Mesodermal cell (in vitro differentiated cells): ENCODE data around the gene PKP4.

Experiments used
- H3K27ac ChIP-seq: 2 replicates; pipeline ENCODE4 v1.7.0; 2013; ENCODE audit warnings: mild to moderate bottlenecking, low read depth, low read length, moderate library complexity; ENCODE audit not compliant: severe bottlenecking
- H3K36me3 ChIP-seq: 2 replicates; pipeline ENCODE4 v1.7.1; 2013; ENCODE audit warnings: mild to moderate bottlenecking, low read length, moderate library complexity; ENCODE audit not compliant: control insufficient read depth, insufficient read depth
- H3K4me1 ChIP-seq: one replicate; pipeline ENCODE4 v1.7.1; 2013; ENCODE audit warnings: mild to moderate bottlenecking, low read length; ENCODE audit not compliant: insufficient read depth, control insufficient read depth, poor library complexity, severe bottlenecking
- H3K4me3 ChIP-seq: 2 replicates; pipeline ENCODE4 v1.7.0; 2013; ENCODE audit warnings: low read length, control low read depth, mild to moderate bottlenecking; ENCODE audit not compliant: insufficient read depth, poor library complexity, severe bottlenecking; ENCODE audit errors: extremely low read depth
- H3K9me3 ChIP-seq: 2 replicates; pipeline ENCODE4 v1.7.1; 2013; ENCODE audit warnings: mild to moderate bottlenecking, low read length, moderate library complexity; ENCODE audit not compliant: control insufficient read depth
- WGBS, 2 experiments: methylation state at CpG; one replicate each; pipeline ENCODE4 v1.1.5; 2013; ENCODE audit warnings: missing lambda C conversion rate in 2 of 2; ENCODE audit not compliant: insufficient coverage in 2 of 2; 5-methylcytosine and 5-hydroxymethylcytosine counted together

PKP4 gene

DNA sequence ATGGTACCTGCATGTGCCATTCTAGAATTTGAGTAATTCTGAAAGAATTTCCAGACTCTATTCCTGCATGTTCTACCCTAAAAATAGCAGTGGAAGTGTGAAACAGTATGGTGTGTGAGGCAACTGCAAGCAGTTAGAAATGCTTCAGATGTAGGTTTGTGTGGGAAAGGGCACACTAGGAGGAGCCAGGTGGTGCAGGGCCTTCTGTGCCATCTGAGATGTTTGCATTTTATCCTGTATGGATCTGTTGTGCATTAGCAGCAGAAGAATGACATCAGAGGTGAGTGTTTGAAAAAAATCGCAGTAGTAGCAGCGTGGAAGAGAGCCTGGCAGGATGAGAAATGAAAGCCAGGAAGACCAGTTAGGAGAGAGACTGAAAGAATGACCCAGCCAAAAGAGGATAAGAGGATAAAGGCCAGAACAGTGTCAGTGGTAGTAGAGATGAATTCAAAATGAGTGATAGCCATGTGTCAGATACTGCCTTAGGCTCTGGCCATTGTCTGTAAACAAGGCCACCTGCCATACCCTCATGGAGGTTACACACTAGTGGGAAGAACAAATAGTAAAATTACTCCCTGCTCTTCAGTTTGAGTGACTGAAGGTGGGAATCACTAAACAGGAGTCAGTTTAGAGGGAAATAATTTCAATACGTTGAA lies 142.2 kb downstream of the PKP4 start:
- Histone ChIP-seq H3K4me3 (no peak overlapping the region), H3K27ac (no peak overlapping the region), H3K36me3 (no peaks in the 10 kb centered on the region), H3K9me3 (no peaks in the 10 kb centered on the region), H3K4me1 (no peaks in the 10 kb centered on the region)
- 93 to 100% methylated on average over 2 to 3 of the region's 3 CpGs for WGBS, 2 experiments

- Histone ChIP-seq H3K4me1 (no peaks in the 10 kb centered on the region), H3K4me3 (no peak overlapping the region), H3K36me3 (no peaks in the 10 kb centered on the region), H3K27ac (no peak overlapping the region), H3K9me3 (no peaks in the 10 kb centered on the region)
Observed at GRCh38 chr2:158599609-158600008, 142.9 kb downstream of the PKP4 start.

- Histone ChIP-seq H3K27ac (no peak overlapping the region), H3K4me1 (no peaks in the 10 kb centered on the region), H3K36me3 (no peaks in the 10 kb centered on the region), H3K9me3 (no peaks in the 10 kb centered on the region), H3K4me3 (no peak overlapping the region)
- 86 to 100% methylated on average over 2 of the region's 3 CpGs for WGBS, 2 experiments
Observed at GRCh38 chr2:158600155-158600802, 143.5 kb downstream of the PKP4 start.

DNA sequence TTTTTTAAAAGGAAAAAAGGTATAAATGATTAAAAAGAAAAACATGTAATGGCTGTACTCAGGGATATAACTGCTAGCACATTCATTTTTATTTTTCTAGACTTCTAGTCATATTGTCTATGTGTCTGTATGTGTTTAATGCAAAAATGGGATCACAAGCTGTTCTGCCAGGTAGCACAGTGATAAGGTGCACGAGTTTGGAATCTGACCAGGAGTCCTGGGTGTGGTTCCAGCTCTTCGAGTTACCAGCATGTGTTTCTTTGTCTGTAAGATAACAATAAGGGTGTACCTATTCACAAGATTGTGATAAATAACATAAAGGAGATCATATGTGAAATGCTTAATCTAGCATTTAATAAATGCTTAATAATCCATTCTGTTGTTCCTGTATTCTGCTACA lies 145.3 kb downstream of the PKP4 start:
- H3K4me3 ChIP-seq: no peak overlapping the region
- no peak overlapping the region for H3K27ac ChIP-seq
- no peaks in the 10 kb centered on the region for H3K9me3 ChIP-seq
- no peaks in the 10 kb centered on the region for H3K36me3 ChIP-seq
- no peaks in the 10 kb centered on the region for H3K4me1 ChIP-seq
- WGBS, 2 experiments: 100% methylated on average over 1 to 2 of the region's 2 CpGs

- WGBS, 2 experiments: 100% methylated on average over 1 of the region's 3 CpGs; no CpG with 5 or more reads in 1 of the 2 experiments
- H3K27ac ChIP-seq: no peak overlapping the region
- no peaks in the 10 kb centered on the region for H3K36me3 ChIP-seq
- H3K9me3 ChIP-seq: no peaks in the 10 kb centered on the region
- H3K4me3 ChIP-seq: no peak overlapping the region
- H3K4me1 ChIP-seq: no peaks in the 10 kb centered on the region
Observed at GRCh38 chr2:158603205-158603604, 146.5 kb downstream of the PKP4 start.

DNA sequence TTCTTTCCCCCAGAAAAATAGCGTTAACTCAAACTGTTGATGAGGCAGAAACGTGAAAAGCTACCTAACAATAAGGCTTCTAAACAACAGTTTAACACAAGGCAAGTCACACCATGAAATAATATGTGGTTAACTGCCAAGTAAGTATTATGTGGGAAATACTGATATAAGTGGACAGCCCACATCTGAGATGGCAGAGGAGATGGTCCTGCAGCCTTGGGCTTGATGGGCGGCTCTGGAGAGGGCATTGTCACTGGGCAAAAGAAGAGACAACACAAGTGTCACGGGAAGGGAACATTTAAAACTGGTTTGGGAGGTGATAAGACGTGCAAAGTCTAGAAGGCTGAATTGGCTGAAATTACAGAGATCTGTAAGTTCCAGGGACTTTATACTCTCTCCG lies 147.2 kb downstream of the PKP4 start:
- Histone ChIP-seq H3K27ac (no peak overlapping the region), H3K9me3 (no peaks in the 10 kb centered on the region), H3K4me3 (no peak overlapping the region), H3K4me1 (no peaks in the 10 kb centered on the region), H3K36me3 (no peaks in the 10 kb centered on the region)
- 89 to 98% methylated on average over 3 to 4 of the region's 6 CpGs for WGBS, 2 experiments

GRCh38 chr2:158610059-158610458 lies 153.3 kb downstream of the PKP4 start:
- no peaks in the 10 kb centered on the region for H3K4me1 ChIP-seq
- no peak overlapping the region for H3K27ac ChIP-seq
- 86% methylated on average over 1 of the region's 4 CpGs; no CpG with 5 or more reads in 1 of the 2 experiments for WGBS, 2 experiments
- H3K4me3 ChIP-seq: no peak overlapping the region
- H3K9me3 ChIP-seq: no peaks in the 10 kb centered on the region
- no peaks in the 10 kb centered on the region for H3K36me3 ChIP-seq

DNA sequence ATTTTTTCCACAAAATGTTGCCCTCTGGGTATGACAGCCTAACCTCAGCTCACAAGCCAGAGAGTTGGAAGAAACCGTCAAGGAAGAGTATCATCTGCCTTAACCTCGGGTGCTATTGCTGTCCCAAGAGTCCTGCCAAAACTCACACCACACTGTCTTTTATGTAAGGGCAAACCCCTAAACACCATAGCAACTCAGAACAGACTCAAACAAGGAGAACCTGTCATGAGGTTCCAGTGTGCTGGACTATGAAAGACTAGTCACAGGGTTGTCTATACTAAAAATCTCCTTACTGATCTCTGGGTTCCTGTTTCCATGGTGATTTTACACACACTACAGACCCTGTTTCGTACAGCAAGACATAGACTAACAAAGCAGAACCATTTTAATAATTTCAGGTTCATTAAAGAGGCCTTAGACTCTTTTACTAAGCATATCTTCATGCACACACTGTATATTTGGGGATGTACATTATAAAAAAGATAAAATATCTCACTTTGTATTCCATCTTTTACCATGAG lies 159.8 kb downstream of the PKP4 start:
- Histone ChIP-seq H3K4me1 (peaks cover 9% of the 10 kb centered on the region), H3K9me3 (no peaks in the 10 kb centered on the region), H3K27ac (no peak overlapping the region), H3K4me3 (no peak overlapping the region), H3K36me3 (peaks cover 15% of the 10 kb centered on the region)
- WGBS, 2 experiments: 100% methylated on average over 1 of the region's 3 CpGs

- WGBS, 2 experiments: 71 to 88% methylated on average over 2 to 3 of the region's 4 CpGs
- Histone ChIP-seq H3K36me3 (peaks cover 34% of the 10 kb centered on the region), H3K27ac (peak overlapping the region; percentile 39)
Observed at GRCh38 chr2:158618891-158619490, 162.2 kb downstream of the PKP4 start.

DNA sequence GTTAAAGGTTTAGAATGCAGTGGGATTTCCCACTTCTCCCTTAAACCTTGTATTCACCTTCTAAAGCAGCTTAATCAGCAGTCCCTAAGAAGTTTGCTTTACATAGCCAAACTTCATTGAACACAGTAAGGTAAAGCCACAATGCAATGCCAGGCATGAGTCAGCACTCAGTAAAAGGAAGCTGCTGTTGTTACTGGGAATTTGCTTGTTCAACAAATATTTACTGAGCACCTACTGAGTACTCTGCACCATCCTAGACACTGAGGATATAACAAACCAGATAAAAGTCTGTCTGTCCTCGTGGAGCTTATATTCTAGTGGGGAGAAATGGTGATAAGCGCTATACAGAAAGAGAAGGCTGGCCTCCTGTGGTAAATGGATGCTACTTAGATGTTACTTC lies 162.7 kb downstream of the PKP4 start:
- no CpG with 5 or more reads among the region's 2 CpGs for WGBS, 2 experiments

More at GRCh38 chr2:158618891-158619490, 162.2 kb downstream of the PKP4 start:
- Histone ChIP-seq H3K4me3 (no peak overlapping the region), H3K4me1 (peaks cover 9% of the 10 kb centered on the region), H3K9me3 (no peaks in the 10 kb centered on the region)

DNA sequence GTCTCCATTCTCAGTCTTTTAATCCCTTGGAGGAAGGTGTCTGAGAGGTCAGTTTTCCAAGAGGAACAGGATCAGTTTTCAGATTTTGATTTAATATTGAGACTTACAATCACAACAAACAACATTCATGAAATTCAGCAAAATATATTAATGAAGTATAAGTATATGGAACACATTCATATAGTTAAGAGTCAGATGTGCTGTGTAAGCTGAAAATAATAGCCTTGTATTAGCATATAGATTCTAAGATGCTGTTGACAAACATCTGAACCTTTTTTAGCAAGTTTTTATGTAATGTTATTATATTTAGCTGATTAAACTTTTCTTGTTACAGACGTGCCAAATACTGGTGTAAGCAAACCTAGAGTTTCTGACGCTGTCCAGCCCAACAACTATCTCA lies 163.9 kb downstream of the PKP4 start:
- Histone ChIP-seq H3K9me3 (no peaks in the 10 kb centered on the region), H3K27ac (peak overlapping the region; percentile 51), H3K4me1 (peaks cover 9% of the 10 kb centered on the region), H3K36me3 (peaks cover 48% of the 10 kb centered on the region), H3K4me3 (no peak overlapping the region)
- no CpG with 5 or more reads among the region's 2 CpGs for WGBS, 2 experiments

More for the DNA sequence above, 162.7 kb downstream of the PKP4 start:
- Histone ChIP-seq H3K27ac (peak overlapping the region; percentile 39), H3K36me3 (peaks cover 39% of the 10 kb centered on the region), H3K4me1 (peaks cover 9% of the 10 kb centered on the region), H3K4me3 (no peak overlapping the region), H3K9me3 (no peaks in the 10 kb centered on the region)
